Gastrocnemius medialis (tissue), 4 donors: ENCODE results near the gene ROGDI. TPM values are rescaled to one million over a fixed set of nuclear protein-coding genes. Genes with fewer than 3 reads are reported as not detected.

Experiments used
- ATAC-seq, 2 donors: fragments of 150-250 bp; one replicate each; pipeline ENCODE4 v1.9.1; 2016
- DNase-seq, 2 donors: peaks; one replicate each; pipeline ENCODE4 v3.0.0-alpha.2; 2019
- H3K27ac ChIP-seq, 4 donors: fragments of 200-600 bp; sonication (generic); 1 replicate in 1 of 4; 2 replicates in 3 of 4; pipeline ENCODE4 v1.5.1; 2016 to 2018; ENCODE audit warnings: mild to moderate bottlenecking in 2 of 4, moderate library complexity in 1 of 4
- H3K27me3 ChIP-seq, 3 donors: fragments of 200-600 bp; sonication (generic) in 2 of 3; 1 replicate in 1 of 3; 2 replicates in 2 of 3; pipeline versions ENCODE4 v1.5.1 to v1.6.0; 2016 to 2019; ENCODE audit warnings: mild to moderate bottlenecking in 1 of 3, moderate library complexity in 1 of 3
- H3K36me3 ChIP-seq, 2 donors: fragments of 200-600 bp; sonication (generic) in 1 of 2; one replicate each; pipeline ENCODE4 v1.5.1; 2017 to 2018
- H3K4me1 ChIP-seq, 2 donors: fragments of 200-600 bp; sonication (generic) in 1 of 2; one replicate each; pipeline ENCODE4 v1.5.1; 2016 to 2017; ENCODE audit warnings: mild to moderate bottlenecking in 2 of 2
- H3K4me3 ChIP-seq, 4 donors: fragments of 200-600 bp; sonication (generic) in 3 of 4; 1 replicate in 1 of 4; 2 replicates in 3 of 4; pipeline ENCODE4 v1.5.1; 2016 to 2019; ENCODE audit warnings: mild to moderate bottlenecking in 2 of 4
- H3K9me3 ChIP-seq, 3 donors: fragments of 200-600 bp; sonication (generic) in 2 of 3; 1 replicate in 1 of 3; 2 replicates in 2 of 3; pipeline ENCODE4 v1.5.1; 2016 to 2019
- CTCF ChIP-seq, 5 experiments: fragments of 450-650 bp in 3 of 5; fragments of 200-600 bp in 2 of 5; sonication (generic) in 2 of 5; IDR thresholded peaks in 4 of 5; conservative IDR thresholded peaks in 1 of 5; 1 replicate in 4 of 5; 2 replicates in 1 of 5; pipeline ENCODE4 v1.5.1; 2016 to 2019; ENCODE audit warnings: antibody characterized with exemption in 5 of 5, mild to moderate bottlenecking in 3 of 5, moderate library complexity in 3 of 5
- POLR2A ChIP-seq, 2 donors: fragments of 450-650 bp; IDR thresholded peaks; one replicate each; pipeline ENCODE4 v1.6.1; 2017; ENCODE audit warnings: antibody characterized with exemption in 2 of 2, mild to moderate bottlenecking in 2 of 2, moderate library complexity in 2 of 2
- in situ Hi-C, 4 donors: fragments of 200-750 bp; cut with MboI; loops; one replicate each; pipeline versions ENCODE4 v1.15.0 to v1.8.0; 2017; ENCODE audit warnings: low sequenced_read_pairs in 4 of 4
- intact Hi-C: fragments of 100-400 bp; cut with DNase I; formaldehyde crosslinking; loops from one replicate; pipeline ENCODE4 v1.15.1; 2023; ENCODE audit warnings: low total_unique reads
- total RNA-seq, 4 donors: library from RNA; depleted of rRNA; stranded (reverse); fragments of >200 nt; gene quantifications; one replicate each; pipeline versions ENCODE4 v1.1.0 to v1.2.3, GENCODE V29; 2016

ROGDI gene
- total RNA-seq, 4 donors from 2014 or later = 11.6 to 31.1 (median 26.0) TPM

- intact Hi-C loops = no loop called here
- Histone ChIP-seq H3K27me3 (no peaks in the 10 kb centered on the region), H3K9me3 (no peaks in the 10 kb centered on the region), H3K4me1 (peaks cover 15 to 16% of the 10 kb centered on the region in 2 donors), H3K36me3 (peaks cover 4 to 80% of the 10 kb centered on the region in 2 donors), H3K27ac (no peak overlapping the region), H3K4me3 (no peak overlapping the region)
- TF ChIP-seq CTCF (IDR thresholded peaks at IDR 0.05 in 4 of 5, conservative IDR thresholded peaks at IDR 0.05 in 1 of 5) (no peak), POLR2A (IDR thresholded peaks at IDR 0.05) (no peak)
- in situ Hi-C loops = no loop called here
- DNase-seq (no peak), ATAC-seq (no peak)
Observed at GRCh38 chr16:4762205-4762604, 40.2 kb downstream of the ROGDI start.

- Histone ChIP-seq H3K9me3 (no peaks in the 10 kb centered on the region), H3K4me1 (peaks cover 3 to 4% of the 10 kb centered on the region in 2 donors), H3K4me3 (no peak overlapping the region), H3K27me3 (no peaks in the 10 kb centered on the region), H3K27ac (no peak overlapping the region), H3K36me3 (peaks cover 4 to 95% of the 10 kb centered on the region in 2 donors)
- in situ Hi-C loops = no loop called here
- DNase-seq (no peak), ATAC-seq (no peak)
- no peak for TF ChIP-seq POLR2A (IDR thresholded peaks at IDR 0.05)
- TF ChIP-seq CTCF (IDR thresholded peaks at IDR 0.05 in 4 of 5, conservative IDR thresholded peaks at IDR 0.05 in 1 of 5) = no peak
- intact Hi-C loops = no loop called here
Observed at GRCh38 chr16:4760221-4760910, 42.1 kb downstream of the ROGDI start.

- TF ChIP-seq POLR2A (IDR thresholded peaks at IDR 0.05) = no peak
- TF ChIP-seq CTCF (IDR thresholded peaks at IDR 0.05 in 4 of 5, conservative IDR thresholded peaks at IDR 0.05 in 1 of 5) = no peak
- no peaks in the 10 kb centered on the region for H3K27me3 ChIP-seq
- H3K27ac ChIP-seq = no peak overlapping the region
- DNase-seq (no peak), ATAC-seq (no peak)
- peaks cover 12 to 99% of the 10 kb centered on the region in 2 donors for H3K36me3 ChIP-seq
- in situ Hi-C loops (no loop called here), intact Hi-C loops (no loop called here)
- no peaks in the 10 kb centered on the region for H3K9me3 ChIP-seq
- no peak overlapping the region for H3K4me3 ChIP-seq
- no peaks in the 10 kb centered on the region for H3K4me1 ChIP-seq
Observed at GRCh38 chr16:4755687-4756086, 46.7 kb downstream of the ROGDI start.

GRCh38 chr16:4754865-4755264 is 47.6 kb downstream of the ROGDI start:
- peaks cover 12 to 91% of the 10 kb centered on the region in 2 donors for H3K36me3 ChIP-seq
- no peaks in the 10 kb centered on the region for H3K4me1 ChIP-seq
- ATAC-seq (no peak), DNase-seq (no peak)
- H3K27me3 ChIP-seq = no peaks in the 10 kb centered on the region
- H3K4me3 ChIP-seq = no peak overlapping the region
- in situ Hi-C loops (no loop called here), intact Hi-C loops (no loop called here)
- no peaks in the 10 kb centered on the region for H3K9me3 ChIP-seq
- TF ChIP-seq POLR2A (IDR thresholded peaks at IDR 0.05) (no peak), CTCF (IDR thresholded peaks at IDR 0.05 in 4 of 5, conservative IDR thresholded peaks at IDR 0.05 in 1 of 5) (no peak)
- no peak overlapping the region for H3K27ac ChIP-seq

- Histone ChIP-seq H3K9me3 (no peaks in the 10 kb centered on the region), H3K36me3 (peaks cover 8 to 75% of the 10 kb centered on the region in 2 donors), H3K4me1 (no peaks in the 10 kb centered on the region), H3K4me3 (no peak overlapping the region), H3K27ac (no peak overlapping the region), H3K27me3 (no peaks in the 10 kb centered on the region)
- ATAC-seq (no peak), DNase-seq (no peak)
- intact Hi-C loops = no loop called here
- in situ Hi-C loops = no loop called here
- no peak for TF ChIP-seq POLR2A (IDR thresholded peaks at IDR 0.05)
- no peak for TF ChIP-seq CTCF (IDR thresholded peaks at IDR 0.05 in 4 of 5, conservative IDR thresholded peaks at IDR 0.05 in 1 of 5)
Observed at GRCh38 chr16:4753227-4753626, 49.2 kb downstream of the ROGDI start.
